ENCODE data around the gene NAP1L4.

DNA sequence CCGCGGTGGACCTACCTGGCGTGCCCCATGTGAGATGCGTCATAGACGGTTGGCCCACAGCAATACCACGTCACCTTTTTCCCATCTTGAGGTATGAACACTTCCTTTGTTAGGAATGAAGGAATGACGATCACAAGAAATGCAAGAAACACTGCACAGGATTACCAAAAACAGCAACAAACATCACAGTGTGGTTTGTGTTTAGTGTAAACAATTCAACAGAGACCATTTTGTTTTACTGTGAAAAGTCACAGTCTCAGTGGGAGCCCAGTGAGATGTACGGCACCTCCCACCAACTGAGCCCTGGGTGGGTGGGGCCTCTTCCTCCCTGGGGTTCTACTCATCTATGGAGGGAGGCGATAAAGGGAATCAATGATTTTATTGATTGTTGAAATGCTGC, 48.8 kb upstream of the NAP1L4 start:
- TF ChIP-seq, protein P1, sequence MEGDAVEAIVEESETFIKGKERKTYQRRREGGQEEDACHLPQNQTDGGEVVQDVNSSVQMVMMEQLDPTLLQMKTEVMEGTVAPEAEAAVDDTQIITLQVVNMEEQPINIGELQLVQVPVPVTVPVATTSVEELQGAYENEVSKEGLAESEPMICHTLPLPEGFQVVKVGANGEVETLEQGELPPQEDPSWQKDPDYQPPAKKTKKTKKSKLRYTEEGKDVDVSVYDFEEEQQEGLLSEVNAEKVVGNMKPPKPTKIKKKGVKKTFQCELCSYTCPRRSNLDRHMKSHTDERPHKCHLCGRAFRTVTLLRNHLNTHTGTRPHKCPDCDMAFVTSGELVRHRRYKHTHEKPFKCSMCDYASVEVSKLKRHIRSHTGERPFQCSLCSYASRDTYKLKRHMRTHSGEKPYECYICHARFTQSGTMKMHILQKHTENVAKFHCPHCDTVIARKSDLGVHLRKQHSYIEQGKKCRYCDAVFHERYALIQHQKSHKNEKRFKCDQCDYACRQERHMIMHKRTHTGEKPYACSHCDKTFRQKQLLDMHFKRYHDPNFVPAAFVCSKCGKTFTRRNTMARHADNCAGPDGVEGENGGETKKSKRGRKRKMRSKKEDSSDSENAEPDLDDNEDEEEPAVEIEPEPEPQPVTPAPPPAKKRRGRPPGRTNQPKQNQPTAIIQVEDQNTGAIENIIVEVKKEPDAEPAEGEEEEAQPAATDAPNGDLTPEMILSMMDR (IDR thresholded peaks at IDR 0.05) = no peak
- TF ChIP-seq POLR2AphosphoS5 (IDR thresholded peaks at IDR 0.05) (no peak), POLR2A (IDR thresholded peaks at IDR 0.05; ENCODE audit: low read depth) (no peak)
